Caco-2 (cell line): ENCODE results near the gene BMP7. TPM values are rescaled to one million over a fixed set of nuclear protein-coding genes. Genes with fewer than 3 reads are reported as not detected.

Experiments
- BruUV-seq: library from RNA; stranded (reverse); fragments of 400-500 nt; replicated peaks from 2 replicates; lab custom pipeline; 2021; lab: Mats Ljungman, UMichigan
- CTCF ChIA-PET: fragments of 300-600 bp; sonication (Branson Sonifier 250); formaldehyde crosslinking; loops from one replicate; lab custom pipeline; 2022; ENCODE audit warnings: antibody characterized with exemption; lab: Charles Lee
- POLR2A ChIA-PET: fragments of 300-600 bp; sonication (Branson Sonifier 250); formaldehyde crosslinking; loops from one replicate; lab custom pipeline; 2022; ENCODE audit warnings: antibody characterized with exemption; lab: Charles Lee
- DNase-seq, 2 experiments: peaks; one replicate each; pipeline versions ENCODE4 v3.0.0 to v3.0.0-alpha.2; 2020 to 2022
- H3K27me3 ChIP-seq: replicated peaks from 2 replicates; pipeline ENCODE4 v1.6.0; 2011; ENCODE audit warnings: low read length; ENCODE audit not compliant: control insufficient read depth, insufficient read depth
- H3K36me3 ChIP-seq: 2 replicates; pipeline ENCODE4 v1.5.1; 2011; ENCODE audit warnings: low read length; ENCODE audit not compliant: control insufficient read depth, insufficient read depth
- H3K4me1 ChIP-seq: fragments of 250-450 bp; sonication (Bioruptor Pico); 2 replicates; pipeline ENCODE4 v1.5.1; 2020; ENCODE audit warnings: mild to moderate bottlenecking
- H3K4me3 ChIP-seq: 2 replicates; pipeline ENCODE4 v1.5.1; 2011; ENCODE audit warnings: low read depth, mild to moderate bottlenecking, control low read depth, low read length
- H3K9me3 ChIP-seq: fragments of 250-450 bp; sonication (Bioruptor Pico); 2 replicates; pipeline ENCODE4 v1.5.1; 2020; ENCODE audit warnings: mild to moderate bottlenecking, moderate library complexity
- H3K27ac Mint-ChIP-seq: one replicate; pipeline ENCODE4 v1.8.0; 2022; ENCODE audit warnings: mixed read lengths; ENCODE audit not compliant: unreplicated experiment
- H3K27me3 Mint-ChIP-seq: one replicate; pipeline ENCODE4 v1.8.0; 2022; ENCODE audit warnings: mixed read lengths; ENCODE audit not compliant: insufficient read depth, unreplicated experiment
- H3K36me3 Mint-ChIP-seq: one replicate; pipeline ENCODE4 v1.8.0; 2022; ENCODE audit warnings: mild to moderate bottlenecking, mixed read lengths; ENCODE audit not compliant: insufficient read depth, unreplicated experiment
- H3K4me1 Mint-ChIP-seq: one replicate; pipeline ENCODE4 v1.8.0; 2022; ENCODE audit warnings: low read depth, mixed read lengths; ENCODE audit not compliant: unreplicated experiment
- H3K4me3 Mint-ChIP-seq: one replicate; pipeline ENCODE4 v1.8.0; 2022; ENCODE audit warnings: mild to moderate bottlenecking, moderate library complexity, mixed read lengths; ENCODE audit not compliant: unreplicated experiment
- H3K9me3 Mint-ChIP-seq: one replicate; pipeline ENCODE4 v1.8.0; 2022; ENCODE audit warnings: mixed read lengths; ENCODE audit not compliant: unreplicated experiment
- intact Hi-C: fragments of 100-400 bp; cut with micrococcal nuclease; formaldehyde crosslinking; loops from one replicate; pipeline ENCODE4 v1.10.0; 2022; ENCODE audit not compliant: unreplicated experiment
- total RNA-seq: library from RNA; stranded (reverse); gene quantifications from 2 replicates; pipeline ENCODE4 v1.2.3, GENCODE V29; 2022
- TF ChIP-seq, protein P1 (sequence below), 2 experiments: fragments of 200-600 bp in 1 of 2; IDR thresholded peaks; 1 replicate in 1 of 2; 2 replicates in 1 of 2; pipeline versions ENCODE4 v1.5.1 to v1.8.0; 2011 to 2022; ENCODE audit warnings: antibody characterized with exemption in 1 of 2, control low read depth in 1 of 2, inconsistent platforms in 1 of 2, low read depth in 1 of 2, low read length in 1 of 2, mild to moderate bottlenecking in 1 of 2, moderate library complexity in 1 of 2; ENCODE audit not compliant: insufficient read depth in 1 of 2, severe bottlenecking in 1 of 2, unreplicated experiment in 1 of 2

Gene BMP7
- total RNA-seq, 1 experiment from 2014 or later, result 317 TPM

DNA sequence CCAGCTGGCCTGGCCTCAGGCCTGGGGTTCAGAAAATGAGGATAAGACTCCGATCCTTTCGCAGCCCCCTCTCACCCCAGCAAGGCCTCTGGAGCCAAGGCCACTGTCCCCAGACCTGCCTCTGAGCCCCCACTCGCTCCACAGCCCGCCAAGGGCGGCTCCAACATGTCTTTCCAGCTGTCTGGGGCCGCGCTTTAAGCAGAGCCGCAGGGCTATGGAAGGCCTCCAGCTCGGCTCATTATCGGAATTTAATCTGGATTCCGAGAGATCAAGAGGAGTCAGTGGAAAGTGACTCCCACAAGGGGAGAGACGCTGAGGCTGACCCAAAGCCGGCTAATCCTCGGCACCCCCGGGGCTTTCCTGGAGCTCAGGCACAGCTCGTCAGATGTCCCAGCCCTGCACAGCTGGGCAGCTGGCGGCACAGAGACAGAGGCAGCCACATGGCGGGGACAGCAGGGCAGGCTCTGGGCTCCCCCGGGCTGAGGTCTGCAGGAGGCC, 41.8 kb downstream of the BMP7 start:
- no peaks in the 10 kb centered on the region for H3K27me3 Mint-ChIP-seq
- H3K4me3 Mint-ChIP-seq, result no peak overlapping the region
- H3K36me3 ChIP-seq, result peaks cover 4% of the 10 kb centered on the region
- BruUV-seq, result no TSS peak
- H3K4me3 ChIP-seq, result no peak overlapping the region
- CTCF ChIA-PET, result interaction anchor here (0.7 to 4.2 kb wide), 4 partner anchors 23 to 129 kb away, joined by 3 to 39 read pairs (median 4); no protein-coding TSS in a partner anchor
- TF ChIP-seq, protein P1, sequence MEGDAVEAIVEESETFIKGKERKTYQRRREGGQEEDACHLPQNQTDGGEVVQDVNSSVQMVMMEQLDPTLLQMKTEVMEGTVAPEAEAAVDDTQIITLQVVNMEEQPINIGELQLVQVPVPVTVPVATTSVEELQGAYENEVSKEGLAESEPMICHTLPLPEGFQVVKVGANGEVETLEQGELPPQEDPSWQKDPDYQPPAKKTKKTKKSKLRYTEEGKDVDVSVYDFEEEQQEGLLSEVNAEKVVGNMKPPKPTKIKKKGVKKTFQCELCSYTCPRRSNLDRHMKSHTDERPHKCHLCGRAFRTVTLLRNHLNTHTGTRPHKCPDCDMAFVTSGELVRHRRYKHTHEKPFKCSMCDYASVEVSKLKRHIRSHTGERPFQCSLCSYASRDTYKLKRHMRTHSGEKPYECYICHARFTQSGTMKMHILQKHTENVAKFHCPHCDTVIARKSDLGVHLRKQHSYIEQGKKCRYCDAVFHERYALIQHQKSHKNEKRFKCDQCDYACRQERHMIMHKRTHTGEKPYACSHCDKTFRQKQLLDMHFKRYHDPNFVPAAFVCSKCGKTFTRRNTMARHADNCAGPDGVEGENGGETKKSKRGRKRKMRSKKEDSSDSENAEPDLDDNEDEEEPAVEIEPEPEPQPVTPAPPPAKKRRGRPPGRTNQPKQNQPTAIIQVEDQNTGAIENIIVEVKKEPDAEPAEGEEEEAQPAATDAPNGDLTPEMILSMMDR (IDR thresholded peaks at IDR 0.05; ENCODE audit: insufficient read depth in 1 of 2, low read depth in 1 of 2, low read length in 1 of 2, severe bottlenecking in 1 of 2, unreplicated experiment in 1 of 2), result no peak
- peaks cover 3% of the 10 kb centered on the region for H3K4me1 ChIP-seq
- H3K4me1 Mint-ChIP-seq, result peaks cover 8% of the 10 kb centered on the region
- H3K9me3 ChIP-seq, result peaks cover 2% of the 10 kb centered on the region; the same call in 1 of the 2 replicates
- no peak overlapping the region for H3K27ac Mint-ChIP-seq
- no peak for DNase-seq
- H3K36me3 Mint-ChIP-seq, result peaks cover 72% of the 10 kb centered on the region
- intact Hi-C loops, result no loop called here
- POLR2A ChIA-PET, result no interaction called here
- H3K9me3 Mint-ChIP-seq, result peaks cover 5% of the 10 kb centered on the region
- no peaks in the 10 kb centered on the region for H3K27me3 ChIP-seq

DNA sequence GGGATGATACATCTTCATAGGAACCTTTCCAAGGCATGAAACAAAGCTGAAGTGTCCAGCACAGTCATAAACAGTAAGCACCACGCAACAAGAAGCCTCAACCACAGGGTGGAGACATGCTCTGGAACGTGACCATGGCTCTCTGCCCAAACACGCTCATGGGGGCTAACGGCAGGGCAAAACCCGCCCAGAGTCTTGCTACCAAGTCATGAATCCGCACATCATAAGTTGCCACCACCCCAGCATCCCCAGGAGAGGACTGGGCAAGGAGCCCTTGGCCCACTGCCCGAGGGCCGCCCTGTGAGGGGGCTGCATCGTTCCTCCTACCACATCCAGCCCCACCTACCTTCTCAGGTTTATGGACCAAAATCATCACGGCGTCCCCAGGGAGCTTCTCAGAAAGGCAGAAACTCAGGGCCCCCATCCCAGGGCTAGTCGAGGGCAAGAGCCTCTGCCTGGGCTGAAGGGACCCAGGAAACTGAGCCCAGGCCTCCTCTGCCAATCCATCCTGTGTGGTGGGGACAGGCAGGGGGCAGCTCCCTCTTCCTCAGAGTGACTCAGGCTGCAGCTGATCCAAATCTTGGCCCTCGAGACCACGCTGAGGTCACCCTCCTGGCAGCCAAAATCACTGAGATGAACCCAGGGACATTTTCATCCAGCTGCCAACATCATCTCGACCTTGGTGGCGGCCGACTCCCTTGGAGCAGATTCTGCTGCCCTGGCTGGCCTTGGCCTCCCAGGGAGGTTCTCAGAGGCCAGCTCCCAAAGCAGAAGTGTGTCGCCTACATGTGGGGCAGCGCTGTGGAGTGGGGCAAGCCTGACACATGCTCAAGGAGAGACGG, 42.6 kb downstream of the BMP7 start:
- H3K4me1 Mint-ChIP-seq, result no peaks in the 10 kb centered on the region
- ChIA-PET CTCF (interaction anchor here (0.7 to 4.2 kb wide), 7 partner anchors 24 to 132 kb away, joined by 3 to 39 read pairs (median 4); no protein-coding TSS in a partner anchor), POLR2A (no interaction called here)

DNA sequence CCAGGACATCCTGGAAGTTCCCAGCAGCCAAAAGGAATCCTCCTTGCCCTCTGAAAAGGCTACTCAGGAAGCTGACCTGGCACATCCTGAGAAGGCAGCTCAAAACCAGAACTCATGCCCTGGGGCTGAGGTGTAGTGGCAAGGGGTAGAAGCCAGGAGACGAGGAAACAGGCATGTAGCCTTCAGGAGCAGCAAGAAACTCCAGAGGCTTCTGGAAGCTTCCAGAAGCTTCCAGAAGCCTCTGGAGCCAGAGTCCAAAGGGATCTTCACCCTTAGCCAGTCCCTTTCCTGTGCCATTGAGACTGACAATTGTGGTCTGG, 43.9 kb downstream of the BMP7 start:
- no peaks in the 10 kb centered on the region for H3K4me1 ChIP-seq
- intact Hi-C loops, result no loop called here
- peaks cover 8% of the 10 kb centered on the region for H3K36me3 ChIP-seq
- no peaks in the 10 kb centered on the region for H3K27me3 ChIP-seq
- H3K4me3 Mint-ChIP-seq, result no peak overlapping the region
- peaks cover 7% of the 10 kb centered on the region; the same call in 1 of the 2 replicates for H3K9me3 ChIP-seq
- peaks cover 5% of the 10 kb centered on the region for H3K9me3 Mint-ChIP-seq
- H3K4me1 Mint-ChIP-seq, result no peaks in the 10 kb centered on the region
- TF ChIP-seq, protein P1 (IDR thresholded peaks at IDR 0.05; ENCODE audit: insufficient read depth in 1 of 2, low read depth in 1 of 2, low read length in 1 of 2, severe bottlenecking in 1 of 2, unreplicated experiment in 1 of 2), result no peak
- H3K4me3 ChIP-seq, result no peak overlapping the region
- CTCF ChIA-PET, result interaction anchor here (0.6 to 4.2 kb wide), 8 partner anchors 25 to 203 kb away, joined by 3 to 39 read pairs (median 4); no protein-coding TSS in a partner anchor
- no peak overlapping the region for H3K27ac Mint-ChIP-seq
- POLR2A ChIA-PET, result no interaction called here
- H3K27me3 Mint-ChIP-seq, result no peaks in the 10 kb centered on the region
- H3K36me3 Mint-ChIP-seq, result peaks cover 51% of the 10 kb centered on the region
- DNase-seq, result no peak
- no TSS peak for BruUV-seq

More for the DNA sequence above, 42.6 kb downstream of the BMP7 start:
- Mint-ChIP-seq H3K27ac (peak overlapping the region; percentile 5), H3K36me3 (peaks cover 64% of the 10 kb centered on the region), H3K4me3 (no peak overlapping the region), H3K9me3 (peaks cover 5% of the 10 kb centered on the region), H3K27me3 (no peaks in the 10 kb centered on the region)
- TF ChIP-seq, protein P1 (IDR thresholded peaks at IDR 0.05; ENCODE audit: insufficient read depth in 1 of 2, low read depth in 1 of 2, low read length in 1 of 2, severe bottlenecking in 1 of 2, unreplicated experiment in 1 of 2), result peak; percentile 6 to 51
- intact Hi-C loops, result loop anchor here (1.0 kb wide), 1 partner anchor 108 kb away; no protein-coding TSS in a partner anchor
- Histone ChIP-seq H3K4me1 (no peaks in the 10 kb centered on the region), H3K36me3 (peaks cover 4% of the 10 kb centered on the region), H3K9me3 (peaks cover 7% of the 10 kb centered on the region; the same call in 1 of the 2 replicates), H3K4me3 (no peak overlapping the region), H3K27me3 (no peaks in the 10 kb centered on the region)
- DNase-seq, result no peak
- no TSS peak for BruUV-seq
